IMR-90 (cell line): ENCODE results near the gene RNF40. TPM values are rescaled to one million over a fixed set of nuclear protein-coding genes. Genes with fewer than 3 reads are reported as not detected.

Experiments
- ATAC-seq: fragments of 200-7000 bp; cut with Tn5 transposase; 2 replicates; pipeline ENCODE4 v1.9.1; 2020; ENCODE audit warnings: low read depth, mild to moderate bottlenecking, moderate library complexity
- BruUV-seq: library from RNA; stranded (reverse); fragments of 400-500 nt; replicated peaks from 2 replicates; lab custom pipeline; 2021; lab: Mats Ljungman, UMichigan
- CTCF ChIA-PET: fragments of 300-600 bp; formaldehyde crosslinking; extraction: SDS; loops from one replicate; lab custom pipeline; 2021; ENCODE audit warnings: antibody characterized with exemption; lab: Yijun Ruan, JAX
- POLR2A ChIA-PET: fragments of 300-600 bp; sonication (Branson Sonifier 250); formaldehyde crosslinking; loops from one replicate; lab custom pipeline; 2022; ENCODE audit warnings: antibody characterized with exemption; ENCODE audit not compliant: unreplicated experiment; lab: Charles Lee
- DNase-seq: peaks from one replicate; pipeline ENCODE4 v3.0.0; 2013
- H2AFZ ChIP-seq: replicated peaks from 2 replicates; pipeline ENCODE3; 2013; ENCODE audit warnings: low read length, mild to moderate bottlenecking; ENCODE audit not compliant: poor library complexity
- H2AK5ac ChIP-seq: 2 replicates; pipeline ENCODE4 v1.6.1; 2013; ENCODE audit warnings: low read depth, low read length, inconsistent platforms
- H2AK9ac ChIP-seq: replicated peaks from 2 replicates; pipeline ENCODE3; 2013; ENCODE audit warnings: mild to moderate bottlenecking, low read depth, low read length, moderate library complexity; ENCODE audit not compliant: poor library complexity
- H2BK120ac ChIP-seq: 2 replicates; pipeline ENCODE4 v1.6.1; 2013; ENCODE audit warnings: low read depth, low read length, inconsistent platforms
- H2BK15ac ChIP-seq: 3 replicates; pipeline ENCODE4 v1.6.1; 2013; ENCODE audit warnings: low read depth, low read length, inconsistent platforms
- H2BK20ac ChIP-seq: 2 replicates; pipeline ENCODE4 v1.6.1; 2013; ENCODE audit warnings: low read depth, mild to moderate bottlenecking, inconsistent platforms, low read length, moderate library complexity
- H2BK5ac ChIP-seq: 2 replicates; pipeline ENCODE4 v1.6.1; 2013; ENCODE audit warnings: mild to moderate bottlenecking, low read depth, low read length, inconsistent platforms; ENCODE audit not compliant: poor library complexity, severe bottlenecking
- H3K14ac ChIP-seq: replicated peaks from 2 replicates; pipeline ENCODE4 v1.6.1; 2013; ENCODE audit warnings: low read depth, low read length, inconsistent platforms
- H3K18ac ChIP-seq: 2 replicates; pipeline ENCODE4 v1.6.1; 2013; ENCODE audit warnings: low read depth, low read length, control low read depth
- H3K23ac ChIP-seq: 2 replicates; pipeline ENCODE4 v1.6.1; 2013; ENCODE audit warnings: low read depth, low read length, inconsistent platforms
- H3K27ac ChIP-seq: 2 replicates; pipeline ENCODE4 v1.5.1; 2013; ENCODE audit warnings: mild to moderate bottlenecking, control low read depth, low read length; ENCODE audit not compliant: insufficient read depth
- H3K27me3 ChIP-seq: 2 replicates; pipeline ENCODE4 v1.6.1; 2013; ENCODE audit warnings: low read length; ENCODE audit not compliant: control insufficient read depth, insufficient read depth
- H3K36me3 ChIP-seq: 2 replicates; pipeline ENCODE4 v1.6.1; 2013; ENCODE audit warnings: low read length, mixed read lengths; ENCODE audit not compliant: control insufficient read depth, insufficient read depth
- H3K4ac ChIP-seq: 2 replicates; pipeline ENCODE4 v1.6.1; 2013; ENCODE audit warnings: low read depth, low read length, inconsistent platforms
- H3K4me1 ChIP-seq: 2 replicates; pipeline ENCODE4 v1.6.1; 2013; ENCODE audit warnings: low read length, mixed read lengths; ENCODE audit not compliant: control insufficient read depth, insufficient read depth
- H3K4me2 ChIP-seq: 2 replicates; pipeline ENCODE4 v1.6.1; 2013; ENCODE audit warnings: low read depth, mild to moderate bottlenecking, control low read depth, low read length, moderate library complexity
- H3K4me3 ChIP-seq: 2 replicates; pipeline ENCODE4 v1.5.1; 2013; ENCODE audit warnings: low read depth, mild to moderate bottlenecking, control low read depth, low read length, moderate library complexity; ENCODE audit not compliant: insufficient read depth
- H3K56ac ChIP-seq: 2 replicates; pipeline ENCODE4 v1.6.1; 2013; ENCODE audit warnings: low read length, inconsistent platforms; ENCODE audit not compliant: insufficient read depth; ENCODE audit errors: extremely low read depth
- H3K79me1 ChIP-seq, 2 experiments: 2 replicates each; pipeline ENCODE4 v1.6.1; 2013; ENCODE audit warnings: low read length in 2 of 2, inconsistent platforms in 1 of 2, low read depth in 1 of 2
- H3K9ac ChIP-seq: 2 replicates; pipeline ENCODE4 v1.6.1; 2013; ENCODE audit warnings: low read depth, low read length, control low read depth
- H3K9me1 ChIP-seq: 2 replicates; pipeline ENCODE4 v1.6.1; 2013; ENCODE audit warnings: low read length, inconsistent platforms; ENCODE audit not compliant: insufficient read depth
- H3K9me3 ChIP-seq: 2 replicates; pipeline ENCODE4 v1.6.1; 2013; ENCODE audit warnings: low read length; ENCODE audit not compliant: control insufficient read depth, insufficient read depth
- H4K20me1 ChIP-seq: 2 replicates; pipeline ENCODE4 v1.6.1; 2013; ENCODE audit warnings: low read length, inconsistent platforms; ENCODE audit not compliant: insufficient read depth
- H4K5ac ChIP-seq: 2 replicates; pipeline ENCODE4 v1.6.1; 2013; ENCODE audit warnings: mild to moderate bottlenecking, low read depth, low read length, control low read depth
- H4K8ac ChIP-seq, 2 experiments: 2 replicates each; pipeline ENCODE4 v1.6.1; 2013; ENCODE audit warnings: low read depth in 2 of 2, low read length in 2 of 2, control low read depth in 1 of 2, inconsistent platforms in 1 of 2
- H4K91ac ChIP-seq: 2 replicates; pipeline ENCODE4 v1.6.1; 2013; ENCODE audit warnings: low read depth, low read length, inconsistent platforms; ENCODE audit not compliant: insufficient read depth
- BHLHE40 ChIP-seq: fragments of 150-350 bp; IDR thresholded peaks from 2 replicates; pipeline ENCODE4 v1.6.1; 2016; ENCODE audit warnings: mild to moderate bottlenecking, low read depth, low read length
- CEBPB ChIP-seq: IDR thresholded peaks from 2 replicates; pipeline ENCODE4 v1.6.1; 2012; ENCODE audit warnings: low read depth, low read length, improper control_type of control experiment
- CHD1 ChIP-seq: IDR thresholded peaks from 2 replicates; pipeline ENCODE4 v1.6.1; 2012; ENCODE audit warnings: low read depth, low read length, improper control_type of control experiment
- CTCF ChIP-seq: conservative IDR thresholded peaks from 2 replicates; pipeline ENCODE4 v1.5.1; 2012; ENCODE audit warnings: mild to moderate bottlenecking, low read depth, low read length, improper control_type of control experiment
- ELK1 ChIP-seq: fragments of 150-350 bp; IDR thresholded peaks from 2 replicates; pipeline ENCODE4 v1.6.1; 2016; ENCODE audit warnings: low read depth, mild to moderate bottlenecking, low read length, moderate library complexity, borderline replicate concordance
- FOS ChIP-seq: fragments of 150-350 bp; IDR thresholded peaks from 2 replicates; pipeline ENCODE4 v1.6.1; 2016; ENCODE audit warnings: low read depth, low read length
- MAFK ChIP-seq: IDR thresholded peaks from 2 replicates; pipeline ENCODE4 v1.6.1; 2012; ENCODE audit warnings: low read depth, low read length, improper control_type of control experiment
- MAZ ChIP-seq: IDR thresholded peaks from 2 replicates; pipeline ENCODE4 v1.6.1; 2012; ENCODE audit warnings: low read depth, mild to moderate bottlenecking, low read length, improper control_type of control experiment, moderate library complexity, borderline replicate concordance
- MXI1 ChIP-seq: IDR thresholded peaks from 2 replicates; pipeline ENCODE4 v1.6.1; 2012; ENCODE audit warnings: low read depth, mild to moderate bottlenecking, low read length, moderate library complexity, borderline replicate concordance
- NFE2L2 ChIP-seq: fragments of 150-350 bp; IDR thresholded peaks from 2 replicates; pipeline ENCODE4 v1.6.1; 2016; ENCODE audit warnings: low read depth, mild to moderate bottlenecking, low read length
- POLR2A ChIP-seq: IDR thresholded peaks from 2 replicates; pipeline ENCODE4 v1.6.1; 2012; ENCODE audit warnings: mild to moderate bottlenecking, low read depth, low read length
- RAD21 ChIP-seq: IDR thresholded peaks from 2 replicates; pipeline ENCODE4 v1.6.1; 2012; ENCODE audit warnings: low read length, improper control_type of control experiment
- RFX5 ChIP-seq: IDR thresholded peaks from 2 replicates; pipeline ENCODE4 v1.8.0; 2012; ENCODE audit warnings: low read depth, mild to moderate bottlenecking, low read length, moderate library complexity
- SMC3 ChIP-seq: fragments of 150-350 bp; IDR thresholded peaks from 2 replicates; pipeline ENCODE4 v1.6.1; 2016; ENCODE audit warnings: low read depth, mild to moderate bottlenecking, antibody characterized with exemption, low read length, moderate library complexity
- USF2 ChIP-seq: fragments of 150-350 bp; IDR thresholded peaks from 2 replicates; pipeline ENCODE4 v1.6.1; 2017; ENCODE audit warnings: mild to moderate bottlenecking, antibody characterized with exemption, low read length, low read depth
- WGBS, 2 experiments: methylation state at CpG; one replicate each; pipeline versions ENCODE4 v1.1.5 to v1.1.7; 2013; ENCODE audit warnings: missing lambda C conversion rate in 2 of 2; ENCODE audit not compliant: insufficient read length in 1 of 2; ENCODE audit errors: extremely low coverage in 2 of 2; 5-methylcytosine and 5-hydroxymethylcytosine counted together
- dilution Hi-C: fragments of 300-500 bp; cut with HindIII; formaldehyde crosslinking; loops from one replicate; pipeline ENCODE4 v1.14.3; 2018; ENCODE audit warnings: low sequenced_read_pairs; ENCODE audit not compliant: unreplicated experiment
- in situ Hi-C: fragments of 300-500 bp; cut with MboI; formaldehyde crosslinking; loops from 3 replicates; pipeline ENCODE4 v1.14.3; 2019; ENCODE audit warnings: low sequenced_read_pairs, inconsistent platforms, mixed read lengths
- intact Hi-C: fragments of 100-400 bp; cut with micrococcal nuclease; formaldehyde crosslinking; loops from 2 replicates; pipeline ENCODE4 v1.10.0; 2022
- polyA plus RNA-seq, 3 experiments: library from polyadenylated mRNA; depleted of rRNA; stranded (reverse); fragments of >200 nt; gene quantifications; 2 replicates each; pipeline ENCODE4 v1.2.3, GENCODE V29; 2012; ENCODE audit warnings: low replicate concordance in 1 of 3
- total RNA-seq: library from RNA; depleted of rRNA; stranded (reverse); fragments of >200 nt; gene quantifications from 2 replicates; pipeline ENCODE4 v1.2.3, GENCODE V29; 2012

Gene RNF40
- total and polyA plus RNA-seq, 2 of the 4 experiments (the other 2 are of a cell fraction): 46.7 to 72.4 TPM

DNA sequence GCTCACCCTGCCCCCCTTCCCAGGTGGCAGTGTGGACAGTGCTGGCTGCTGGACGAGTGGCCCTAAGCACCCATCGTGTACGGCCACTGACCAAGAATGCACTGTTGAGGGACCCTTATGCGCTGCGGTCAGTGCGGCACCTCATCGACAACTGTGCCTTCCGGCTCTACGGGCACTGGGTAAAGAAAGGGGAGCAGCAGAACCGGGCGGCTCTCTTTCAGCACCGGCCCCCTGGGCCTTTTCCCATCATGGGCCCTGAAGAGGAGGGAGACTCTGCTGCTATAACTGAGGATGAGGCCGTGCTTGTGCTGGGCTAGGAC is 5.4 kb upstream of the RNF40 start:
- Histone ChIP-seq H2BK5ac (no peak overlapping the region), H2AFZ (no peak overlapping the region), H3K23ac (no peak overlapping the region), H4K91ac (no peak overlapping the region), H2BK120ac (no peak overlapping the region), H2AK9ac (no peak overlapping the region), H2AK5ac (no peak overlapping the region), H3K56ac (no peak overlapping the region), H3K9ac (no peak overlapping the region), H3K4me3 (no peak overlapping the region), H3K27me3 (no peaks in the 10 kb centered on the region), H3K4me2 (no peak overlapping the region), H3K79me1 (peaks cover 0 to 17% of the 10 kb centered on the region in 2 experiments), H3K9me3 (no peaks in the 10 kb centered on the region), H3K4me1 (peaks cover 5% of the 10 kb centered on the region), H4K8ac (no peak overlapping the region), H3K4ac (no peak overlapping the region), H3K27ac (no peak overlapping the region), H3K18ac (no peak overlapping the region), H2BK15ac (no peak overlapping the region), H4K5ac (no peak overlapping the region), H3K14ac (no peak overlapping the region), H3K9me1 (0 out of 2 replicates have a peak, but pooled peaks cover 4% of the 10 kb centered on the region), H2BK20ac (no peak overlapping the region), H3K36me3 (peaks cover 33% of the 10 kb centered on the region), H4K20me1 (peaks cover 2% of the 10 kb centered on the region; the same call in 1 of the 2 replicates)
- CTCF ChIA-PET: no interaction called here
- no TSS peak for BruUV-seq
- DNase-seq (no peak), ATAC-seq (no peak)
- in situ Hi-C loops: no loop called here
- POLR2A ChIA-PET: no interaction called here
- WGBS, 2 experiments: 96% methylated on average over 5 of the region's 13 CpGs; no CpG with 5 or more reads in 1 of the 2 experiments
- intact Hi-C loops: no loop called here
- no peak for TF ChIP-seq ELK1
- no peak for TF ChIP-seq POLR2A
- TF ChIP-seq MXI1: no peak
- no peak for TF ChIP-seq CEBPB
- TF ChIP-seq SMC3: no peak
- no peak for TF ChIP-seq RAD21
- no peak for TF ChIP-seq MAFK
- TF ChIP-seq CTCF: no peak
- no peak for TF ChIP-seq NFE2L2
- TF ChIP-seq RFX5: no peak
- no peak for TF ChIP-seq CHD1
- TF ChIP-seq MAZ: no peak
- no peak for TF ChIP-seq BHLHE40
- no peak for TF ChIP-seq USF2
- no peak for TF ChIP-seq FOS
- dilution Hi-C loops: no loop called here
